GM21619 (cell line): ENCODE results near the gene CCNQ.

ENCODE experiments used
- ATAC-seq: cut with Tn5 transposase; IDR thresholded peaks from one replicate; pipeline ENCODE4 v1.9.1; 2021; ENCODE audit not compliant: unreplicated experiment

CCNQ gene

GRCh38 chrX:153578200-153578835 is 20.6 kb downstream of the CCNQ start:
- ATAC-seq, result no peak

- ATAC-seq, result no peak
Observed at GRCh38 chrX:153576961-153577360, 22.0 kb downstream of the CCNQ start.

- ATAC-seq, result no peak
Observed at GRCh38 chrX:153576239-153576870, 22.6 kb downstream of the CCNQ start.

GRCh38 chrX:153573984-153574383 is 25.0 kb downstream of the CCNQ start:
- ATAC-seq, result no peak

GRCh38 chrX:153572601-153573000 is 26.3 kb downstream of the CCNQ start:
- no peak for ATAC-seq

- no peak for ATAC-seq
Observed at GRCh38 chrX:153571534-153571908, 27.4 kb downstream of the CCNQ start.

- no peak for ATAC-seq
Observed at GRCh38 chrX:153569475-153569874, 29.5 kb downstream of the CCNQ start.

GRCh38 chrX:153568451-153569011 is 30.4 kb downstream of the CCNQ start:
- ATAC-seq, result no peak

GRCh38 chrX:153565996-153566580 is 32.9 kb downstream of the CCNQ start:
- ATAC-seq, result no peak

- ATAC-seq, result no peak
Observed at GRCh38 chrX:153564047-153564606, 34.8 kb downstream of the CCNQ start.

- ATAC-seq, result no peak
Observed at GRCh38 chrX:153562546-153562945, 36.4 kb downstream of the CCNQ start.

GRCh38 chrX:153561337-153561736 is 37.6 kb downstream of the CCNQ start:
- no peak for ATAC-seq

GRCh38 chrX:153560466-153560865 is 38.5 kb downstream of the CCNQ start:
- no peak for ATAC-seq

GRCh38 chrX:153560000-153560399 is 38.9 kb downstream of the CCNQ start:
- no peak for ATAC-seq

GRCh38 chrX:153557618-153558355 is 41.2 kb downstream of the CCNQ start:
- no peak for ATAC-seq

- ATAC-seq, result no peak
Observed at GRCh38 chrX:153556767-153557166, 42.2 kb downstream of the CCNQ start.

GRCh38 chrX:153554519-153555167 is 44.3 kb downstream of the CCNQ start:
- no peak for ATAC-seq

- ATAC-seq, result no peak
Observed at GRCh38 chrX:153551135-153551534, 47.8 kb downstream of the CCNQ start.

GRCh38 chrX:153549807-153550206 is 49.1 kb downstream of the CCNQ start:
- ATAC-seq, result no peak

GRCh38 chrX:153549231-153549630 is 49.7 kb downstream of the CCNQ start:
- no peak for ATAC-seq

GRCh38 chrX:153547195-153547594 is 51.7 kb downstream of the CCNQ start:
- no peak for ATAC-seq
